Suprapubic skin (tissue), 3 donors: Measurements from ENCODE around the gene TAF5L.

ENCODE experiments used
- EP300 ChIP-seq: sonication (generic); formaldehyde crosslinking; IDR thresholded peaks from one replicate; pipeline ENCODE4 v1.6.1; 2017; ENCODE audit warnings: antibody characterized with exemption
- POLR2A ChIP-seq, 2 donors: fragments of 450-650 bp; IDR thresholded peaks; one replicate each; pipeline ENCODE4 v1.6.1; 2017; ENCODE audit warnings: antibody characterized with exemption in 2 of 2, mild to moderate bottlenecking in 2 of 2, moderate library complexity in 2 of 2
- TF ChIP-seq, protein P1 (sequence below), 2 donors: fragments of 200-600 bp in 1 of 2; fragments of 450-650 bp in 1 of 2; sonication (generic) in 1 of 2; IDR thresholded peaks; one replicate each; pipeline ENCODE4 v1.5.1; 2016 to 2019; ENCODE audit warnings: antibody characterized with exemption in 2 of 2, mild to moderate bottlenecking in 1 of 2, moderate library complexity in 1 of 2

DNA sequence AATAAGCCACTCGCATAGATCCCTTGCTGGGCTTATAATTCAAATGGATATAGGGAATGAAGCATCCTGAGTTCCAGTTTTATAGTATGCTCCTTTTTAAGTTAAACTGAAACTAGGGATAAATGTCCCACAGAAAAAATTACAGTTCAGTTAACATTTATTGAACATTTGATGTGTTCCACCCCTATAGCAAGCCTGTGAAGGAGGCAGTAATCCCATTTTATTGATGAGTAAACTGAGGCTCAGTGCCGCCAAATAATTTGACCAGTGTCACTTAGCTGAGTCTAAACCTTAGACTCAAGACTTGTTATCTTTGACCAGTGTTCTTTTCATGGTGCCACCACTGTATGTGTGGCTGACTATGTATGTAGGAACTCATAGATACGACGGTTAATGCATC is 22.5 kb upstream of the TAF5L start:
- TF ChIP-seq POLR2A (IDR thresholded peaks at IDR 0.05) (no peak), EP300 (no peak)
- TF ChIP-seq, protein P1, sequence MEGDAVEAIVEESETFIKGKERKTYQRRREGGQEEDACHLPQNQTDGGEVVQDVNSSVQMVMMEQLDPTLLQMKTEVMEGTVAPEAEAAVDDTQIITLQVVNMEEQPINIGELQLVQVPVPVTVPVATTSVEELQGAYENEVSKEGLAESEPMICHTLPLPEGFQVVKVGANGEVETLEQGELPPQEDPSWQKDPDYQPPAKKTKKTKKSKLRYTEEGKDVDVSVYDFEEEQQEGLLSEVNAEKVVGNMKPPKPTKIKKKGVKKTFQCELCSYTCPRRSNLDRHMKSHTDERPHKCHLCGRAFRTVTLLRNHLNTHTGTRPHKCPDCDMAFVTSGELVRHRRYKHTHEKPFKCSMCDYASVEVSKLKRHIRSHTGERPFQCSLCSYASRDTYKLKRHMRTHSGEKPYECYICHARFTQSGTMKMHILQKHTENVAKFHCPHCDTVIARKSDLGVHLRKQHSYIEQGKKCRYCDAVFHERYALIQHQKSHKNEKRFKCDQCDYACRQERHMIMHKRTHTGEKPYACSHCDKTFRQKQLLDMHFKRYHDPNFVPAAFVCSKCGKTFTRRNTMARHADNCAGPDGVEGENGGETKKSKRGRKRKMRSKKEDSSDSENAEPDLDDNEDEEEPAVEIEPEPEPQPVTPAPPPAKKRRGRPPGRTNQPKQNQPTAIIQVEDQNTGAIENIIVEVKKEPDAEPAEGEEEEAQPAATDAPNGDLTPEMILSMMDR (IDR thresholded peaks at IDR 0.05), result no peak
